Prostate gland (tissue), 2 donors: ENCODE measurements around the gene TBC1D7.

ENCODE experiments used
- POLR2AphosphoS5 ChIP-seq: sonication (generic); formaldehyde crosslinking; IDR thresholded peaks from one replicate; pipeline ENCODE4 v1.6.1; 2017; ENCODE audit warnings: antibody characterized with exemption
- TF ChIP-seq, protein P1 (sequence below), 4 experiments: fragments of 200-600 bp in 2 of 4; fragments of 450-650 bp in 2 of 4; sonication (generic) in 2 of 4; IDR thresholded peaks; 1 replicate in 3 of 4; 2 replicates in 1 of 4; pipeline ENCODE4 v1.5.1; 2016 to 2019; ENCODE audit warnings: antibody characterized with exemption in 4 of 4, mild to moderate bottlenecking in 2 of 4, moderate library complexity in 2 of 4

DNA sequence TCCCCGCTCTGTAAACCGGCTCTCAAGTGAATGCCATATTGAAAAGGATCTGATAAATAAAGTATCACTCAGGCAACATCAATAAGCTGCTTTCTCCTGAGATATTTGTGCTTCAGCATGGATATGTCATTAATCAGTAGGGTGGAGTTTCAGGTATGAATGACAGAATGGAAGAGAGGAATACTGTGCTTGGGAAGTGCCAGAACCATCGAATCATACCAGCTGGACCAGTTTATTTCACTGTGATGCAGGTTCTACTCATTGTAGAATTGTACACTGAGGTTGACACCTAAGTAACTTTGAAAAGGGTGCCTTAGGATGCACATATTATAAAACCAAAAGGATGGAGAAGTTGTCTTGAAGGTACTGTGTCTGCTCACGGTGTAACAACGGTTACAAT, 17.9 kb upstream of the TBC1D7 start:
- TF ChIP-seq, protein P1, sequence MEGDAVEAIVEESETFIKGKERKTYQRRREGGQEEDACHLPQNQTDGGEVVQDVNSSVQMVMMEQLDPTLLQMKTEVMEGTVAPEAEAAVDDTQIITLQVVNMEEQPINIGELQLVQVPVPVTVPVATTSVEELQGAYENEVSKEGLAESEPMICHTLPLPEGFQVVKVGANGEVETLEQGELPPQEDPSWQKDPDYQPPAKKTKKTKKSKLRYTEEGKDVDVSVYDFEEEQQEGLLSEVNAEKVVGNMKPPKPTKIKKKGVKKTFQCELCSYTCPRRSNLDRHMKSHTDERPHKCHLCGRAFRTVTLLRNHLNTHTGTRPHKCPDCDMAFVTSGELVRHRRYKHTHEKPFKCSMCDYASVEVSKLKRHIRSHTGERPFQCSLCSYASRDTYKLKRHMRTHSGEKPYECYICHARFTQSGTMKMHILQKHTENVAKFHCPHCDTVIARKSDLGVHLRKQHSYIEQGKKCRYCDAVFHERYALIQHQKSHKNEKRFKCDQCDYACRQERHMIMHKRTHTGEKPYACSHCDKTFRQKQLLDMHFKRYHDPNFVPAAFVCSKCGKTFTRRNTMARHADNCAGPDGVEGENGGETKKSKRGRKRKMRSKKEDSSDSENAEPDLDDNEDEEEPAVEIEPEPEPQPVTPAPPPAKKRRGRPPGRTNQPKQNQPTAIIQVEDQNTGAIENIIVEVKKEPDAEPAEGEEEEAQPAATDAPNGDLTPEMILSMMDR (IDR thresholded peaks at IDR 0.05), result no peak
- TF ChIP-seq POLR2AphosphoS5, result no peak
